K562 (cell line): ENCODE measurements around the gene DNAAF3. TPM values are rescaled to one million over a fixed set of nuclear protein-coding genes. Genes with fewer than 3 reads are reported as not detected.

ENCODE experiments used
- CCNT2 ChIP-seq: IDR thresholded peaks from 2 replicates; pipeline ENCODE4 v1.6.1; 2011; ENCODE audit warnings: borderline replicate concordance, low read depth, mild to moderate bottlenecking, moderate library complexity, mixed read lengths, low read length; ENCODE audit not compliant: insufficient read length; ENCODE audit errors: extremely low read depth
- DEAF1 ChIP-seq: fragments of 450-650 bp; formaldehyde crosslinking; IDR thresholded peaks from 2 replicates; pipeline ENCODE4 v1.4.0; 2020; ENCODE audit warnings: mild to moderate bottlenecking, moderate library complexity
- E2F6 ChIP-seq, 2 experiments: IDR thresholded peaks; 2 replicates each; pipeline ENCODE4 v1.6.1; 2011; ENCODE audit warnings: borderline replicate concordance in 1 of 2, control low read depth in 1 of 2, low read depth in 1 of 2, low read length in 1 of 2, mild to moderate bottlenecking in 1 of 2, mixed read lengths in 1 of 2, moderate library complexity in 1 of 2; ENCODE audit not compliant: insufficient read depth in 1 of 2, insufficient read length in 1 of 2, poor library complexity in 1 of 2, severe bottlenecking in 1 of 2; ENCODE audit errors: extremely low read depth in 1 of 2
- HDAC1 ChIP-seq, 2 experiments: fragments of 450-650 bp; IDR thresholded peaks; 2 replicates each; pipeline ENCODE4 v1.6.1; 2016 to 2017; ENCODE audit warnings: inconsistent platforms in 1 of 2, mild to moderate bottlenecking in 1 of 2, moderate library complexity in 1 of 2
- HDAC2 ChIP-seq: fragments of 450-650 bp; IDR thresholded peaks from 2 replicates; pipeline ENCODE4 v1.6.1; 2016; ENCODE audit warnings: mild to moderate bottlenecking
- HSF4 ChIP-seq: fragments of 250-450 bp; sonication (Bioruptor Pico); IDR thresholded peaks from 2 replicates; pipeline ENCODE4 v2.1.2; 2022; ENCODE audit warnings: mild to moderate bottlenecking, moderate library complexity, borderline replicate concordance
- KLF10 ChIP-seq: fragments of 250-450 bp; sonication (Bioruptor Pico); IDR thresholded peaks from 2 replicates; pipeline ENCODE4 v1.6.1; 2021; ENCODE audit warnings: matching md5 sums
- MCM2 ChIP-seq: fragments of 450-650 bp; IDR thresholded peaks from 2 replicates; pipeline ENCODE4 v1.6.1; 2017; ENCODE audit warnings: low read depth, mild to moderate bottlenecking
- MEF2A ChIP-seq: IDR thresholded peaks from 2 replicates; pipeline ENCODE4 v1.6.1; 2011; ENCODE audit warnings: low read depth, mild to moderate bottlenecking, low read length, moderate library complexity; ENCODE audit not compliant: control insufficient read depth
- MEF2D ChIP-seq: conservative IDR thresholded peaks from 2 replicates; pipeline ENCODE4 v1.6.1; 2016; ENCODE audit warnings: low read depth, missing genetic modification characterization, missing compliant biosample characterization
- NFATC3 ChIP-seq: fragments of 450-650 bp; IDR thresholded peaks from 2 replicates; pipeline ENCODE4 v1.6.1; 2017; ENCODE audit warnings: mild to moderate bottlenecking
- NFIX ChIP-seq: fragments of 250-450 bp; sonication (Bioruptor Pico); IDR thresholded peaks from 2 replicates; pipeline ENCODE4 v1.4.0; 2020; ENCODE audit warnings: low read depth, mild to moderate bottlenecking, moderate library complexity
- POLR2B ChIP-seq: fragments of 450-650 bp; IDR thresholded peaks from 2 replicates; pipeline ENCODE4 v1.6.1; 2018; ENCODE audit warnings: low read depth; ENCODE audit not compliant: partially characterized antibody
- RNF2 ChIP-seq: sonication (generic); IDR thresholded peaks from 2 replicates; pipeline ENCODE4 v1.6.1; 2016
- SAP30 ChIP-seq: fragments of 200-600 bp; sonication (generic); IDR thresholded peaks from 2 replicates; pipeline ENCODE4 v1.6.1; 2012; ENCODE audit warnings: borderline replicate concordance, low read depth, mild to moderate bottlenecking, moderate library complexity, low read length, control low read depth, inconsistent platforms; ENCODE audit not compliant: insufficient read depth, poor library complexity, severe bottlenecking
- SIN3B ChIP-seq: fragments of 450-650 bp; IDR thresholded peaks from 2 replicates; pipeline ENCODE4 v1.6.1; 2017; ENCODE audit warnings: low read depth, mild to moderate bottlenecking, moderate library complexity
- TAF1 ChIP-seq: IDR thresholded peaks from 2 replicates; pipeline ENCODE4 v1.6.1; 2011; ENCODE audit warnings: mild to moderate bottlenecking, low read length, moderate library complexity; ENCODE audit not compliant: insufficient read depth, control insufficient read depth, severe bottlenecking; ENCODE audit errors: extremely low read depth
- USF2 ChIP-seq: sonication (generic); formaldehyde crosslinking; IDR thresholded peaks from 2 replicates; pipeline ENCODE4 v1.5.0; 2020; ENCODE audit warnings: missing genetic modification reagents
- ZNF143 ChIP-seq: sonication (generic); formaldehyde crosslinking; IDR thresholded peaks from 2 replicates; pipeline ENCODE4 v1.9.0; 2022; ENCODE audit warnings: mild to moderate bottlenecking, missing genetic modification reagents
- ZNF263 ChIP-seq: sonication (generic); formaldehyde crosslinking; IDR thresholded peaks from 2 replicates; pipeline ENCODE4 v1.8.0; 2022; ENCODE audit warnings: mild to moderate bottlenecking, missing genetic modification reagents, borderline replicate concordance
- ZNF668 ChIP-seq: fragments of 250-450 bp; sonication (Bioruptor Pico); IDR thresholded peaks from 2 replicates; pipeline ENCODE4 v1.8.0; 2022; ENCODE audit warnings: mild to moderate bottlenecking, inconsistent platforms
- ZNF77 ChIP-seq: fragments of 250-450 bp; sonication (Bioruptor Pico); IDR thresholded peaks from 2 replicates; pipeline ENCODE4 v1.5.0; 2020
- ZNF780A ChIP-seq: fragments of 250-450 bp; sonication (Bioruptor Pico); IDR thresholded peaks from 2 replicates; pipeline ENCODE4 v1.5.0; 2021; ENCODE audit warnings: mild to moderate bottlenecking
- polyA plus RNA-seq, 8 experiments: library from polyadenylated mRNA; depleted of rRNA in 4 of 8; stranded (reverse) in 5 of 8; unstranded in 3 of 8; fragments of >200 nt; fragmentation: Nextera tagmentation in 2 of 8; fragmentation: Illumina TruSeq in 1 of 8; extraction: Ambion mirVana in 2 of 8; extraction: Trizol in 1 of 8; gene quantifications; 2 replicates each; pipeline versions ENCODE4 v1.2.1 to v1.2.3, GENCODE V29; 2011 to 2014; ENCODE audit warnings: inconsistent platforms in 1 of 8, missing spikeins in 1 of 8
- total RNA-seq, 7 experiments: library from RNA; depleted of rRNA in 6 of 7; stranded (reverse); fragments of >200 nt in 6 of 7; fragmentation: Illumina TruSeq in 2 of 7; extraction: Trizol in 2 of 7; gene quantifications; 2 replicates each; pipeline versions ENCODE4 v1.2.1 to v1.2.3, GENCODE V29; 2011 to 2021; ENCODE audit warnings: low replicate concordance in 1 of 7
- TF ChIP-seq, protein P1 (sequence below): fragments of 250-450 bp; sonication (Bioruptor Pico); IDR thresholded peaks from 2 replicates; pipeline ENCODE4 v1.5.0; 2021

Gene DNAAF3
- total and polyA plus RNA-seq, 9 of the 15 experiments (the other 6 are each of a cell fraction or from before 2014, with no cell fraction given), result 21.6 to 61.5 (median 43.0) TPM

DNA sequence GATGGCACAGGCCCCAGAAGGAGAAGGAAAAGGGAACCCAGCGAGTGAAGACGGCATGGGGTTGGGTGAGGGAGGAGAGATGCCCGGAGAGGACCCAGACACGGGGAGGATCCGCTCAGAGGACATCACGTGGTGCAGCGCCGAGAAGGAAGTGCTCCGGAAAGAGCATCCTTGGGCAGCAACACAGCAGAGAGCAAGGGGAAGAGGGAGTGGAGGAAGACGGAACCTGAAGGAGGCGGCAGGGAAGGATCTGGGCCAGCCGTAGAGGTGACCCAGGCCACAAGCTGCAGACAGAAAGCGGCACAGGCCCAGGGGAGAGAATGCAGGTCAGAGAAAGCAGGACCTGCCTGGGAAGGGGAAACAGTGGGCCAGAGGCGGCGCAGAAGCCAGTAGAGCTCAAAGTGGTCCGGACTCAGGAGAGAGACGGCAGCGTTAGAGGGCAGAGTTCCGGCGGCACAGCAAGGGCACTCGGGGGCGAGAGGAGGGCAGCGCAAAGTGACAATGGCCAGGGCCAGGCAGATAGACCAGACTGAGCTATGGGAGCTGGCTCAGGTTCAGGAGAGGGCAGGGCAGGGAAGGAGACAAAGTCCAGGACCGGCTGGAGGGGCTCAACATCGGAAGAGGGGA is 50.1 kb downstream of the DNAAF3 start (continued):
- TF ChIP-seq CCNT2 (no peak), ZNF263 (peak; percentile 86), TAF1 (no peak), KLF10 (CRISPR knock-in tag) (no peak), HSF4 (CRISPR knock-in tag) (no peak), NFATC3 (no peak), SIN3B (no peak), E2F6 (IDR thresholded peaks at IDR 0.05; ENCODE audit: borderline replicate concordance in 1 of 2, extremely low read depth in 1 of 2, insufficient read depth in 1 of 2, insufficient read length in 1 of 2, low read depth in 1 of 2, low read length in 1 of 2, poor library complexity in 1 of 2, severe bottlenecking in 1 of 2) (no peak), USF2 (CRISPR knock-in tag) (peak; percentile 94), MEF2D (tag) (no peak), MCM2 (no peak), RNF2 (no peak), SAP30 (peak; percentile 46), MEF2A (no peak), ZNF780A (no peak), NFIX (CRISPR knock-in tag) (no peak), DEAF1 (CRISPR knock-in tag) (no peak), ZNF77 (no peak), HDAC2 (peak; percentile 64), POLR2B (no peak), HDAC1 (IDR thresholded peaks at IDR 0.05) (peak in 1 of 2 experiments; percentile 80; a peak in 2 of 4 replicates), ZNF143 (CRISPR knock-in tag) (peak; percentile 13; the same call in 1 of the 2 replicates), ZNF668 (no peak)
- TF ChIP-seq, protein P1, sequence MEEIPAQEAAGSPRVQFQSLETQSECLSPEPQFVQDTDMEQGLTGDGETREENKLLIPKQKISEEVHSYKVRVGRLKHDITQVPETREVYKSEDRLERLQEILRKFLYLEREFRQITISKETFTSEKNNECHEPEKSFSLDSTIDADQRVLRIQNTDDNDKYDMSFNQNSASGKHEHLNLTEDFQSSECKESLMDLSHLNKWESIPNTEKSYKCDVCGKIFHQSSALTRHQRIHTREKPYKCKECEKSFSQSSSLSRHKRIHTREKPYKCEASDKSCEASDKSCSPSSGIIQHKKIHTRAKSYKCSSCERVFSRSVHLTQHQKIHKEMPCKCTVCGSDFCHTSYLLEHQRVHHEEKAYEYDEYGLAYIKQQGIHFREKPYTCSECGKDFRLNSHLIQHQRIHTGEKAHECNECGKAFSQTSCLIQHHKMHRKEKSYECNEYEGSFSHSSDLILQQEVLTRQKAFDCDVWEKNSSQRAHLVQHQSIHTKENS (CRISPR knock-in tag), result no peak
